NCI-H1417 treated with DMSO at 0.1 percent for 48 hours (cell line): ENCODE results near the gene CFAP45.

Experiments used
- DNase-seq: peaks from one replicate; lab custom pipeline; 2025; lab: John Stamatoyannopoulos, UW

CFAP45 gene

DNA sequence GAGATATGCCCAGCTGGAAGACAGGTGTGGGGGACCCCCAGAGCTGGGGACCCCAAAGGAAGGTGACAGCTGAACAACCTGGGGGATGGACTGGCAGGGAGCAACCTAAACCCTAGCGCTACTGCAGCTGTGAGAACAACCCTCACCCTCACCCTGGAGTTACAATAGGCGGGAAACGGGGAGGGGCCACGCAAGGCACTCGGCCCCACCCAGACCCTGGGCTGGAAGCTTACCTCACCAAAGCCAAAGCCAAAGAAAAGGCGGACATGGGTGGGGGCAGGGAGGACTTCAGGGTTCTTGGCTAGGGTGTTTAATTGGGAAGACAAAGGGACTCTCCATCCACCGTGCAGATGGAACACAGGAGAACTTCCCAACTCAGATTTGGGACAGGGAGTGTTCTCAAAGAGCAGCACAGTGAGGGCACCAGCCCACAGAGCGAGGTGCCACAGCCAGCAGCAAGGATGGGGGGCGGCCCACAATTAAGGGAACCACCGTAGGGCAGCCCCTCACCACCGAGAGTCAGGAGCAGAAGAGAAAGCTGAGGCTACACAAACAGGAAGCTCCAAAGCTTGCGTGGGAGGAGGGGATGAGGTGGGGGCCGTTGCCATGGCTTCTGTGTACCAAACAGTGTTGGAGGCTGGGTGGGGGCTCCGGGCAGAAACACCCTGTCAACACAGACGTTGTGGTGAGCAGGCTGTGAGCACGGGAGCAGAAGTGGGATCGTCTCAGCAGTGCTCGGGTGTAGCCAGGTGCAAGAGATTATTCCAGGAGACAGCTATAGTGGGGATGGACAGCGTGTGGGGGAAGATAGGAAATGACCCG, 23.4 kb upstream of the CFAP45 start:
- DNase-seq = peak; percentile 68

- DNase-seq = no peak
These were observed 22.7 kb upstream of the CFAP45 start for GRCh38 chr1:159922511-159923202.

DNA sequence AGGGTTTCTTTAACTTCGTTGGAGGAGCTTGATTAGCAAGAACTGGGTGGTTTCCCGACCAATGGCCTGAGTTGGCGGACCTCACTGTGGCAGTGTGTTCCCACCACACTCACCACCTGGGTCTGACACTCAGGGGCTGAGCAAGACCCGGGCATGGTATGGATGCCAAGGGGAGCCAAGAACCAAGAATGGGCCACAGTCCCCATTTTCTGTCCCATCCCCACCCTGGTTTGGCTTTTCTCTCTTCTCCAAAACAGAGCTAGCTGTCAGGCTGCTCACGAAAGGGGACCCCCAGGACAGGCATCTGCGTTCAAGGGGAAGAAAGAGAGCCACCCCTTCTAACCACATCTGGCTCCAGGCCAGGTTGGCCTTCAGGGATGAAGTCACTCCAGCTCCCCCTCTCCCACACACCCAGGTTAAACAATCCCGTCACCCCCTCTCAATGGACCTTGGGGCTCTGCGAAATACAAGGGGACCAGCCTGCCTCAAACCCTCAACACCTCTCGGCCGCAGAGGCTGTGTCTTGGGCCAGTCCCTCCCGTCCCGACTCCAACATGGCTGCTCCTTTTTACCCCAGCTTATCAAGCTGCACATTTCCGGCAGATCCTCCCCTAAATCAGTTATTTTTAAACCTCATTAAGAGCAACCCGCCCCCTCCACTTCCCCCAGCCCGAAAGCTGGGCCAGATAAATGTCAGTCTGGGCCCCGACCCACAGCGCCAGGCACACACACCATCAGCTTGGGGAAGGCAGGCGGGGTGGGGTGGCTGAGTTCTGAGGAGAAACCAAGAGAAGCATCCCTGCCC, 21.9 kb upstream of the CFAP45 start:
- DNase-seq = no peak

- DNase-seq = no peak
These were observed 21.3 kb upstream of the CFAP45 start for GRCh38 chr1:159921251-159921650.

DNA sequence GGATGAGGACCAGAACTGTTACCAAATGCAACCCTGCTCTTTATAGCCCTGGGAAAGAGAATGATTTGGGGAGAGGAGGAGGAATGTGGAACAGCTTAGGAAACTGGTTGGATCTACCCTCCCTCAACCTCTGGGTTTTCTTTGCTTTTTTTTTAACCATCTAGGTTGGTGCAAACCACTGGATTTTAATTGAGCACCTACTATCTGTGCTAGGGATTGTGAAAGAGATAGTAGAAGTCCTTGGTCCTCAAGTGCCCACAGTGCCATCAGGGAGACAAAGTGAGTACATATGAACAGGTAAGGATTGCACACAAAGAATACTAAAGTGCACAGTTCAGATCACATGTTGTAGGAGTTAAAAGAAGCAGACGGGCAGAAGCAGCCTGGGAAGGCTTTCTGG, 20.7 kb upstream of the CFAP45 start:
- DNase-seq = no peak

DNA sequence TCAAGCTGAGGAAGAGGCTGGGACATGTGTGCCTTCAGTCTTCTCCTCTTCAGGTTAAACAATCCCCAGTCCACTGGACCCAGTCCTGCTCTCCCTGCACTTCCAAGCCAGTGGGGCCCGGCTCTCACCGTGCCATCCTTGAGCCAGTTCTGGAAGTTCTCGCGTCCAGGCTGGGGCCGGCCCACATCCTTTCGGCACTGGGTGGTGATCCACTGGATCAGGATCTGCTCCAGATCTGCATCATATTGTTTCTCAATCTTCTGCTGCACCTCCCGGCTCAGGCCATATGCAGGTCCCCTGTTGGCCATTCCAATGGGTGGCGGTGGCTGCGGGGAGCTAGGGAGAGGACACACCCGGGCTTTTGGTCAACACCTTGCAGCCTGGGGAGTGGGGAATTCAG, 20.2 kb upstream of the CFAP45 start:
- no peak for DNase-seq

GRCh38 chr1:159919236-159919865, 19.4 kb upstream of the CFAP45 start:
- DNase-seq = no peak

GRCh38 chr1:159918352-159919200, 18.6 kb upstream of the CFAP45 start:
- no peak for DNase-seq

GRCh38 chr1:159917533-159918351, 17.8 kb upstream of the CFAP45 start:
- DNase-seq = no peak

GRCh38 chr1:159916242-159917051, 16.5 kb upstream of the CFAP45 start:
- no peak for DNase-seq

GRCh38 chr1:159915571-159916241, 15.7 kb upstream of the CFAP45 start:
- no peak for DNase-seq

- no peak for DNase-seq
These were observed 14.5 kb upstream of the CFAP45 start for GRCh38 chr1:159914252-159915018.

- DNase-seq = no peak
These were observed 13.7 kb upstream of the CFAP45 start for GRCh38 chr1:159913451-159914192.

- no peak for DNase-seq
These were observed 11.5 kb upstream of the CFAP45 start for GRCh38 chr1:159911326-159912070.

DNA sequence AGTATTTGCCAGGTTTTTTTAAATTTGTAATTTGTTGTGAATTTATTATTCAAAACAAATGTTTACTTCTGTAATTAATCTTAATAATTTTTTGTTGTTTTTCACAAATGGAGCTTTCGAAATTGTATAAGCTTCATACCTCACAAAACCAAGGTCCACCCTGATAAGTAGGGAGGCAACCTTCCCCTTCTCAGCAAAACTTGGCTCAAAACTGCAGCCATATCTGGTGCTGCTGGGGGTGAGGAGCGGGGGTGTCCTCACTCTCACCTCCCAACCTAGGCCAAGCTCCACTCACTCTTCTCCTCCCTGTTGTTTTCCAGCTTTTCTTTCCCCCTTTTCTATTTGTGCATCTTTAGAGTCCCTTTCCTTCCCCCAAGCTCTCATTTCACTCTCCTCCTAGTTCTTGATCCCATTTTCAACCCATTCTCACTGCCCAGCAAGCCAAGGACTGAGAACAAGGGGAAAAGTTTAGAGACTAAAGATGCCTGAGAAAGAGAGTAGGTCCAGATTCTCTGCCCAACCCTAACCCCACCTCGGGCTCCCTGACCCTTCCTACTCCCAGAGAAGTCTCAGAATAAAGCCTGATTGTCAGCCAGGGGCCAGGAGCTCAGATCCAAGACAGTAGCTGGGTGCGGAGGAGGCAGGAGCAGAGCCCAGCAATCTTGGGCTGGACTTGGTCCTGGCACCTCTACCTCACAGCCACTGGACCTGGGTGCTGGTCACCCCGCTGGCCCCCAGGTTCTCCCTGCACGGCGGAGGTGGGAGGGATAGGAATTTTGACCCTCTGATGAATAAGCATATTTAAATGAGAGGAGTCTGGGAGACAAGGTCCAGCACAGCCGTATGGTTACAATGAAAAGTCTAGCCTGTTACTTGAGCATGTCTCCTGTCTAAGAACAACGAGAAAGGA, 8.3 kb upstream of the CFAP45 start:
- DNase-seq = no peak

DNA sequence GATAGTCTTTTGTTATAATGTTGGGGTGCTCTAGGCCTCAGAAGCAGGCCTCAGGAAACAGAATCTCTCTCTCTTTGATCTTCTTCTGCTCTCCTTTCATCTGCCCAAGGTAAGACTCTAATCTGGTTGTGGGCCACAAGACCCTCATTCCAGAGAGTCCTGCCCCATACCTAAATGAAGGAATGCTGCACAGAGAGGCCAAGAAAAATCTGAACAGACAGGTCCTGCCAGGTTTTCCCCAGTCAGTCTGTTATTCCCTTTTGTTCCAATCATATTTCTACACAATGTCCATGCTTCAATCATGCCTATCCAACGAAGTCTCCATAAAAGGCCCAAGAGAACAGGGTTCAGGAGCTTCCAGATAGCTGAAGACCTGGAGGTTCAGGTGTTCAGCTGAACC, 7.0 kb upstream of the CFAP45 start:
- DNase-seq = no peak
